ENCODE results near the gene FGFBP2.

FGFBP2 gene

GRCh38 chr4:15988222-15988621 is 25.2 kb upstream of the FGFBP2 start:
- TF ChIP-seq CTCF (conservative IDR thresholded peaks at IDR 0.05; ENCODE audit: low read length) = no peak
- H3K4me3 ChIP-seq (ENCODE audit: low read length) = no peak overlapping the region
- no peak for DNase-seq (ENCODE audit: low read depth)

GRCh38 chr4:15986907-15987306 is 23.9 kb upstream of the FGFBP2 start:
- H3K4me3 ChIP-seq (ENCODE audit: low read length) = no peak overlapping the region
- no peak for DNase-seq (ENCODE audit: low read depth)
- no peak for TF ChIP-seq CTCF (conservative IDR thresholded peaks at IDR 0.05; ENCODE audit: low read length)

- H3K4me3 ChIP-seq (ENCODE audit: low read length) = no peak overlapping the region
- TF ChIP-seq CTCF (conservative IDR thresholded peaks at IDR 0.05; ENCODE audit: low read length) = no peak
- DNase-seq (ENCODE audit: low read depth) = no peak
Measured at GRCh38 chr4:15983610-15984009, 20.6 kb upstream of the FGFBP2 start.

DNA sequence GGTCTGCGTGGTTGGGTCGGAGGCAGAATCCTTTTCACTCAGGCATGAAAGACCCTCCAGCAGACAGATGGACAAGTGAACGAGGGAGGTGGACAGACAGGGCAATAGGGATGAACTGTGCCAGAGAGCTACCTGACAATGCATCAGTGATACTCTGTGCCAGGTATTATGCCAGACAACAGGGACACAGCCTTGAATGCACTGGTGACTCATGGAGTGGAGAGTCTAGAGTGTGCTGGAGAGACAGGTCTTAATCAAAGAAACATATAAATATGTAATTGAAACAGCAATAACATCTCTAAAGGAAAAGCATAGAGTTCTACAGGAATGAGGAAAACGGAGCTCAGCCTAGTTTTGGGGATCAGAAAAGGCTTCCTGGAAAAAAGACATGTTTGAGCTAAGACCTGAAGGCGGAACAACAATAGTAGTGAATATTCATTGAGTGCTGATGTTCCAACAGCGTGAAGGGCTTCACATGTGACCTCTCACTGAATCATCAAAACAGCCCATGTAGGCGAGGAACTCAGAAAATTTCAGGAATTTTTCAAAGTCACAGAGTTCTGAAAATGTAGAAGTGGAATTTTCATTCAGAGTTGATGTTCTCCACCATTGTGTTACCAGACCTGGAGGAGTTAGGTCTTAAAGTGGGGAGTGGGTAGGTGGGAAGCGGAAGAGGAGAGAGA is 20.0 kb upstream of the FGFBP2 start:
- H3K4me3 ChIP-seq (ENCODE audit: low read length) = no peak overlapping the region
- DNase-seq (ENCODE audit: low read depth) = no peak
- TF ChIP-seq CTCF (conservative IDR thresholded peaks at IDR 0.05; ENCODE audit: low read length) = no peak

DNA sequence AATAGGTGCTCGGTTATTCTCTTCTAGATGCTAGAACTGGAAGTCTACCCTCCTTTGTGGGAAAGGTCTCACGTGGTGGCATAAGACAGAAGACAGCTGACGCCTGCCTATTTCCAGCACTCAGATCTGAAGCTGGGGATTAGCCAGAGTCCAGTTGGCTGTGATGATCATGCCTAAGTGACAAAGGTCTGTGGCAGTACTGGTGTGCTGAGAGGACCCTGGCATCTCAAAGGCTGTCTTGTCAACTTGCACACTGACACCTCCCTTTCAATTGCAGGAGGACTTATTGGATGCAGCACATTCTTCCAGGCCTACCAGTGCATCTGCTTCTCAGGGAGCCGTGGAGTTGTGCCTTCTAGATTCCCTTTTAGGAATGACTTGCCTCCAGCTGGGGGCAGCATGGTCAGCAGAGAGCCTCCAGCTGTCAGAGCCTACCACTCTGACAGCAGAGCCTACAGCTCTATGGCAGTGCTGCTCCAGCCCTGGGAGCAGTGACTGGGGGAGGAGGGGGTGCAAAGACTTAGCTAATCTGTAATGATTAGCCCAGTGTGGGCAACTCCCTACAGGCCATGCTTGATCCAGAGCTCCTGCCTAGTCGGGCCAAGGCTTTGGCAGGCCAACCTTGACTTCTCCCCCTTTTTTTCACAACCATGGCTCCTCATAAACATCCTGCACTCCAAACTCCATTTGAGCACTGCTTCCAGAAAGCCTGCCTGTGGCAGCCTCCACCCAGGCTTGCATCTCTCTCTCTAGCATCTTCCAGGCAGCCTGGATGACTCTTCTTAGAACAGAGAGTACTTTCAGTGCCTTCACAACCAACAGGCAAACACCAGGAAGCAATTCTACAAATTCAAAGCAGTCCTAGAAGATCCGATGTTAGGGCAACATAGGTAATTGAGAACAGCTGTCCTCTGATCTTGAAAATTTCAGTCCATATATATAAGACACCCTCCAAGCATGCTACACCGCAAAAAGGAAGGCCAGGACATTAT is 13.8 kb upstream of the FGFBP2 start:
- no peak overlapping the region for H3K4me3 ChIP-seq (ENCODE audit: low read length)
- no peak for TF ChIP-seq CTCF (conservative IDR thresholded peaks at IDR 0.05; ENCODE audit: low read length)
- no peak for DNase-seq (ENCODE audit: low read depth)

GRCh38 chr4:15971068-15971801 is 8.3 kb upstream of the FGFBP2 start:
- DNase-seq (ENCODE audit: low read depth) = no peak
- TF ChIP-seq CTCF (conservative IDR thresholded peaks at IDR 0.05; ENCODE audit: low read length) = no peak
- no peak overlapping the region for H3K4me3 ChIP-seq (ENCODE audit: low read length)
